Ecto neural progenitor cell (in vitro differentiated cells): Measurements from ENCODE around the gene MPDZ.
A peak's percentile ranks its signal among the peaks of the same experiment; 100 is the strongest.
"Not testable (repeated sequence)": the region's sequence is repeated elsewhere in the genome, so short reads cannot be mapped to it uniquely, and the experiment has no call there.

Source experiments
- DNase-seq: peaks from one replicate; pipeline ENCODE4 v3.0.0-alpha.2; 2018; ENCODE audit warnings: low spot score

Gene MPDZ

DNA sequence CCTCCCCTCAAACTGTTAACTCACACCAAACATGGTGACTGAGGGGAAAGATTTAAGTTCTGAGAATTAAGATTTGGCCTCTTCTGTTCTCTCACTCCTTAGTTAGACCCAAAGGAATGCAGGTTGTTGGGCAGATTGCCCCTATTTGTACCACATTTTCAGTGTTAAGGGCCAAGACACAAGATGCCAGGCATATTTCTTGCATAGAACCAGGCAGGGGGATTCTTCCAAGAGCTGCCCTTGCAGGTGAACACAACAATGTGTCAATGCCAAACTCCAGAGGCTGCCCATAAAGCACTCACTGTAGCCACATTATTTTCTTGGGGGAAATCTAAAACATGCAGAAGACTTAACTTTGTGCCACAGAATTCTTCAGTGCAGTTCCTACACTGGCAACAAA lies 14.7 kb downstream of the MPDZ start:
- DNase-seq, result no peak

- DNase-seq, result no peak
Measured at GRCh38 chr9:13263511-13263910, 16.0 kb downstream of the MPDZ start.

DNA sequence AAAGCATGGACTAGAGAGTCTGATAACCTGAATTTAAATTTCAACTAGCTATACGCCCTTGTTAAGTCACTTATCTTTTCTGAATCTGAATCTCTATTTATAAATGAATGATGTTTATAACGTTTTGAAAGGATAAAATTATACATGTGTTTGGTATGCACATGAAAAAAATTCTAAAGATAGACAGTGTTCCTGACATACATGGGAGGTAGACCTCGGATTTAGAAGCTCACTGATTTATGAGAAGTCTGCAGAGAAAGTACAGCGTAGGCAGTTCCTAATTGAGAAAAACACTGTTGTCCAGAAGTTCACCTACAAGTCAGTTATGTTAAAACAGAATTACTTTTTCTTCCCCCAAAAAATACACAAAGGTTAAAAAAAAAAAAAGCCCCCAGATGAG lies 26.6 kb downstream of the MPDZ start:
- no peak for DNase-seq

GRCh38 chr9:13244181-13244580 lies 35.3 kb downstream of the MPDZ start:
- DNase-seq, result no peak

DNA sequence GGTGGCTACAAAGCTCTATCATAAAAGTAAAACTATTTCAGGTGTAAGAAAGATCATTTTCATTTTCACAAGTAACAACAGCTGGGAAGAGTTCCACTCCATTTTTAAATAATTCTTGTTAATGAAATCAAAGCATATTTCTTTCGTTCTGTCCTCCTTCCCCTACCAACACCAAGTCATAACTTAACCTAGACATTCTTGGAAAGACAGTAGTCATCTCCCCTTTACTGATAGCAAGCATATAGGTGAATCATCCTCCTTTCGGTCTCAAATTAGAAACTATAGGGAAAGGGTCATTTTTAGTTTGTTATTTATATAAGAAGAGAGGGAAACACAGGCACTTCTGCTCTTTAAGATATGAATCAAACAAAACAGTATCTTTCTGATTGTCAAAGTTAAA lies 38.2 kb downstream of the MPDZ start:
- DNase-seq, result no peak

- no peak for DNase-seq
Measured at GRCh38 chr9:13239660-13240059, 39.8 kb downstream of the MPDZ start.

DNA sequence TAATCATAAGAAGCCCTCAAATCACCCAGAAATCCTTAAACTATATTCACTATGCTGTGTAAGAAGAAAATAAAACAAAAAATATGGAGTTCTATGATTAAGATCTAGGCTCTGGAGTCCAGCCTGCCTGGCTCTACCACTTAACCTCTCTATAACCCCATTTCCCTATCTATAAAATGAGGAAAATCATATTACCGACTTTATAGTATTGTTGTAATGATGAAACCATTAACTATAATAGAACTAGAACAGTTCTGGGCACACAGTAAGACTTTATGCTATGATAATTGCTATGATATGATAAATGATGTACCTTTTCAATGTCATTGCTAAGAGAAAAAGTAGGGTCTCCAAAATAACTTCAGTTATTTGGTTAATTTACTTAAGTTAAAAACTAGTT lies 40.3 kb downstream of the MPDZ start:
- no peak for DNase-seq

- DNase-seq, result no peak
Measured at GRCh38 chr9:13234932-13235331, 44.6 kb downstream of the MPDZ start.

- DNase-seq, result no peak
Measured at GRCh38 chr9:13228431-13228830, 51.1 kb downstream of the MPDZ start.

GRCh38 chr9:13224366-13224765 lies 55.1 kb downstream of the MPDZ start:
- no peak for DNase-seq

GRCh38 chr9:13222733-13223132 lies 56.8 kb downstream of the MPDZ start:
- DNase-seq, result not testable (repeated sequence)

- DNase-seq, result no peak
Measured at GRCh38 chr9:13221741-13222140, 57.8 kb downstream of the MPDZ start.

GRCh38 chr9:13220837-13221236 lies 58.7 kb downstream of the MPDZ start:
- DNase-seq, result no peak

GRCh38 chr9:13215791-13216554 lies 63.5 kb downstream of the MPDZ start:
- no peak for DNase-seq

DNA sequence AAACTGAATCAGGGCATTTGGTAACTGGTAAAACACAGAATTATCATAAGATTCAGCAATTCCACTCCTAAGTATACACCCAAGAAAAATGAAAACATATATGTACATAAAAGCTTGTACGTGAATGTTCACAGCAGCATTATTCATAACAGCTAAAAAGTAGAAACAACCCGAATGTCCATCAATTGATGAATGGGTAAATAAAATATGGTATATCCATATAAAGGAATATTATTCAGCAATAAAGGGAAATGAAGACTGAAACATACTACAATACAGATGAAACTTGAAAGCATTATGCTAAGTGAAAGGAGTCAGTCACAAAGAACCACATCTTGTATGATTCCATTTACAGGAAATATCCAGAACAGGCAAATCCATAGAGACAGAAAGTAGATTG lies 65.5 kb downstream of the MPDZ start:
- no peak for DNase-seq

DNA sequence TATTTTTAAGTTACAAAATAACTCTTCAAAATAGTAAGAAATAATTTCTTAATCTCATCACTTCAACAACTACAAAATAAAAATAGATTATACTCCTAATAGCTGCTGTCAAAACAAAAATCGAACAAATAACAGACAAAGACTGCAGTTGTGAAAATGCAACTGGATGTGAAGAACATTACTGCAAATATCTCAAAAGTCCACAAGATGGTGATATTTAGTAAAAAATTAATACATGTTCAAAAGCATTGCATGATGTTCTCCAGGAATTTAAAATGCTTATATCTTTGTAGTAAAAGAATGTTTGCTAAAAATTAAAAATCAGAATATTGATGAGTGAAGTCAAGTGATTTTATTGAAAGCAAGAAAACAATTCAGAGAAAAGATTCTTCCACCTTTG lies 66.2 kb downstream of the MPDZ start:
- no peak for DNase-seq

DNA sequence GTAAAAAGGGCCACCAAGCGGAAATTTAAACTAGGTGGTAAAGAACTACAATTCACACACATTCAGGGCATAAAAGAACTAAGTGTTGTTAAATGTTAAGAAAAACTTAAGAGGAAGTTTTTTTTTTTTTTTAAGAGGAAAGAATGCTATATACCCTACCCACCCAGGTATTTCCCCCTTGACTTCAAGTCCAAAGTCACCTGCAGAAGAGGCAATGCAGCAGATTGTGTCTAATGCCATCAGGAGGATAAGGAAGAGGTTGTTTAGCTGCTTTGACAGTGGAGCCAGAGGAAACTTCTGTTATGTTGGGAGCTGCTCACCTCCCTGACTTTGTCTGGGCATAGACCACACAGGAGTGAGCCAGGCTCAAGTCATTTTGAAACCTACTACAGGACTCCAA lies 69.2 kb downstream of the MPDZ start:
- DNase-seq, result no peak

DNA sequence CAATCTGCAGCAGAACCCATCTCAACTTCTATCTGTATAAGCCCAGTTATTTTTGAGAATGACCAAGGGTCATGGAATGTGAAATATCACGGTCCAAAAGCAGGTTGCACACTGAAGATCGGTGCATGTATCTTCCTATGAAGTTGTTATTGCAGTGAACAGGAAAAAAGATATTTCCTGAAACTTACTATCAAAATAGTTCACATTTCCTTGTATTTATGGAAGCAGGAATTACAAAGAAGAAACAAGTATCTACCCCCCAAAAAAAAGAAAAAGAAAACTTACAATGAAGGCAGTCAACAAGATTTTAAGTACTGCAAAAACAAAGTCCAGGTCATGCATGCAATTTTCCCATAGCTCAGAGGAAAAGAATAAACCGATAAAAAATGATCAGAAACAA lies 70.0 kb downstream of the MPDZ start:
- no peak for DNase-seq

GRCh38 chr9:13205824-13206223 lies 73.7 kb downstream of the MPDZ start:
- no peak for DNase-seq

GRCh38 chr9:13190040-13190439 lies 89.5 kb downstream of the MPDZ start:
- no peak for DNase-seq

GRCh38 chr9:13189362-13189761 lies 90.1 kb downstream of the MPDZ start:
- no peak for DNase-seq

- DNase-seq, result no peak
Measured at GRCh38 chr9:13186774-13187173, 92.7 kb downstream of the MPDZ start.

GRCh38 chr9:13186091-13186490 lies 93.4 kb downstream of the MPDZ start:
- no peak for DNase-seq

DNA sequence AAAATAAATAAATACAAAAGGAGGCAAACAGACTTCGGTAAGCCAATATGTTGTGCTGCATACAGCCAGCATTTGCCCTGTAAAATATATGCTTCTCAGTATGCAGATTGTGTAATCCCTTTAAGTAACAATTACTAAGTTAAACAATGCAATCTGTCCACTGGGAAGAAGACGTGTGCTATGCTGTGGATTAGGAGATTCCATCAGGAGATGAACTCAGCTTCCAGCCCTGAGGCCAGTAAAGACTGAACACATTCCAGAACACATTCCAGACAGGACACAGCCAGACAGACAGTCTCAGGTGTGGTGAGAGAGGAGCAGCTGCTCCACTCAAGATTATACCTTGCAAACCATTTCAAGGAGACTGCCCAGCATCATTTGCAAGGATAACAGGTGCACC lies 97.8 kb downstream of the MPDZ start:
- peak; percentile 45 for DNase-seq

- DNase-seq, result no peak
Measured at GRCh38 chr9:13179257-13179656, 100.2 kb downstream of the MPDZ start.
